RWPE2 (cell line): ENCODE data around the gene CEP112.

Source experiments
- ATAC-seq: fragments of 200-7000 bp; cut with Tn5 transposase; 3 replicates; pipeline ENCODE4 v1.9.1; 2021; ENCODE audit warnings: low read depth
- DNase-seq: peaks from one replicate; pipeline ENCODE4 v3.0.0-alpha.2; 2020; ENCODE audit warnings: low spot score
- H3K27ac ChIP-seq: fragments of 450-650 bp; 2 replicates; pipeline ENCODE4 v1.5.1; 2017; ENCODE audit warnings: mild to moderate bottlenecking; ENCODE audit not compliant: poor library complexity, severe bottlenecking
- H3K27me3 ChIP-seq: fragments of 250-450 bp; sonication (Bioruptor Pico); 2 replicates; pipeline ENCODE4 v1.5.1; 2021; ENCODE audit warnings: mild to moderate bottlenecking, moderate library complexity; ENCODE audit not compliant: insufficient read depth, poor library complexity, severe bottlenecking
- H3K36me3 ChIP-seq: fragments of 250-450 bp; sonication (Bioruptor Pico); 2 replicates; pipeline ENCODE4 v1.5.1; 2020; ENCODE audit warnings: low read depth, mild to moderate bottlenecking, moderate library complexity
- H3K4me1 ChIP-seq: fragments of 250-450 bp; sonication (Bioruptor Pico); 2 replicates; pipeline ENCODE4 v1.5.1; 2021; ENCODE audit warnings: mild to moderate bottlenecking, moderate library complexity; ENCODE audit not compliant: insufficient read depth, poor library complexity, severe bottlenecking
- H3K4me3 ChIP-seq: fragments of 250-450 bp; sonication (Bioruptor Pico); 2 replicates; pipeline ENCODE4 v1.5.1; 2021; ENCODE audit warnings: mild to moderate bottlenecking, moderate library complexity; ENCODE audit not compliant: severe bottlenecking
- H3K9me3 ChIP-seq: fragments of 250-450 bp; sonication (Bioruptor Pico); 2 replicates; pipeline ENCODE4 v1.5.1; 2021; ENCODE audit warnings: mild to moderate bottlenecking, moderate library complexity; ENCODE audit not compliant: severe bottlenecking
- TF ChIP-seq, protein P1 (sequence below): fragments of 450-650 bp; IDR thresholded peaks from one replicate; pipeline ENCODE4 v1.5.1; 2017; ENCODE audit warnings: mild to moderate bottlenecking, moderate library complexity; ENCODE audit not compliant: poor library complexity, severe bottlenecking

The CEP112 gene

DNA sequence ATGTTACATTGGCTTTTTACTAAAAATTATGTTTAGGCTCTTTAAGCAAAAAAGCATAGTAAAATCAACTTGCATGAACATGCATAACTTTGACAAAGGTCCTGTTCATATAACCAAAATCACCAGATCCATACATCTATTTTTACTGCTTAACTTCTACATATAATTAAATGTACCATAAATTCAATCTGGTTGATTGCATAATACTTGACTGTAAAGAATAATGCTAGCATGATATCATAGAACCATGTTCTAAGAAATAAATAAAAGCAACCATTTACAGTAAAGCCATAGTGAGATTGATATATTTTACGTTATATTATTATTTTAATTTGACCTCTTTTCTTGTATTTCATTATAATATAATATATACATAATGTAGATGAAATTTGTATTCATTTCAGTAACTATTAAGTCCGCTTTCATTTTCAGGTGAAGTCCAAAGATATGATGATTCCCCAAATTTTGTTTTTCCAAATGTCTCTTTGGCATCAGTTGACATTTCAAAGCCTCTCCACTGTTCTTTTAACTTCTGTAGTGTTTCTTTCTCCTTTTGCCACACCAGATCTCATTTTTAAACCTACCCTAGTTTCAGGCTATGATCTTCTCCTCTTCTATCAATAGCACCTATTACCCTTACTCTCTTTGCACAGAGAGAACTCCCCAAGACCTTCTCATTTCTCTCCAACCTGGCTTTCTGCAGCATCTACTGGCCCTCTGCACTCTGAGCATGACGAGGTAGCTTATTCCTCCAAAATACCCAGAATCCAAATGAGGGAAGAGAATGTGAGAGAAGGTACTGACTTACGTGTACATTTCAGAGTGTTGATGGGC lies 35.5 kb upstream of the CEP112 start:
- TF ChIP-seq, protein P1, sequence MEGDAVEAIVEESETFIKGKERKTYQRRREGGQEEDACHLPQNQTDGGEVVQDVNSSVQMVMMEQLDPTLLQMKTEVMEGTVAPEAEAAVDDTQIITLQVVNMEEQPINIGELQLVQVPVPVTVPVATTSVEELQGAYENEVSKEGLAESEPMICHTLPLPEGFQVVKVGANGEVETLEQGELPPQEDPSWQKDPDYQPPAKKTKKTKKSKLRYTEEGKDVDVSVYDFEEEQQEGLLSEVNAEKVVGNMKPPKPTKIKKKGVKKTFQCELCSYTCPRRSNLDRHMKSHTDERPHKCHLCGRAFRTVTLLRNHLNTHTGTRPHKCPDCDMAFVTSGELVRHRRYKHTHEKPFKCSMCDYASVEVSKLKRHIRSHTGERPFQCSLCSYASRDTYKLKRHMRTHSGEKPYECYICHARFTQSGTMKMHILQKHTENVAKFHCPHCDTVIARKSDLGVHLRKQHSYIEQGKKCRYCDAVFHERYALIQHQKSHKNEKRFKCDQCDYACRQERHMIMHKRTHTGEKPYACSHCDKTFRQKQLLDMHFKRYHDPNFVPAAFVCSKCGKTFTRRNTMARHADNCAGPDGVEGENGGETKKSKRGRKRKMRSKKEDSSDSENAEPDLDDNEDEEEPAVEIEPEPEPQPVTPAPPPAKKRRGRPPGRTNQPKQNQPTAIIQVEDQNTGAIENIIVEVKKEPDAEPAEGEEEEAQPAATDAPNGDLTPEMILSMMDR, result no peak
- Histone ChIP-seq H3K27ac (no peak overlapping the region), H3K36me3 (no peaks in the 10 kb centered on the region), H3K4me3 (no peak overlapping the region), H3K27me3 (no peaks in the 10 kb centered on the region), H3K9me3 (no peaks in the 10 kb centered on the region), H3K4me1 (no peaks in the 10 kb centered on the region)
- no peak for DNase-seq
- ATAC-seq, result no peak

DNA sequence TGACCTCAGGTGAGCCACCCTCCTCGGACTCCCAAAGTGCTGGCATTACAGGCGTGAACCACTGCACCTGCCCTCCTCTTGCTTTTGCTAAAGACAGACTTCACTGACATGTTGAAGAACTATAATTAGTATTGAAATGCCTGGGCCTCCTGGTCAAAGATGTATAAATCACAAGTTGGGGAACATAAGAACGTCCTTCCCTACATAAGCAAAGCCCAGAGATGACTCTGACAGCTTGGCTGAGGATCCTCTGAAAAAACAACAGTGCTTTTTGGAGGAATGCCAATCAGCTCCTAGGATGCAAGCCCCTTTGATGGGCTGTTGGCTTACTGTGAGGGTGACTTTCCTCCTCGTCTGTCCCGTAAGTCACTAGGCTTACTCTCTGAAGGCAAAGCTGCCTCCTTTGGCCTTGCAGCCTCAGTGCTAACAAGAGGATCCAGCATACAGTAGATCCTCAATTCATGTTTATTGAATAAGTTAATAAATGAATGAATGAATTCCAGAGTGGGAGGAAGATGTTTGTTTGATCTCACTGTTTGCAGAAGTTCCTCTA lies 30.9 kb upstream of the CEP112 start:
- H3K36me3 ChIP-seq, result no peaks in the 10 kb centered on the region
- H3K4me1 ChIP-seq, result no peaks in the 10 kb centered on the region
- H3K27me3 ChIP-seq, result no peaks in the 10 kb centered on the region
- H3K4me3 ChIP-seq, result no peak overlapping the region
- no peaks in the 10 kb centered on the region for H3K9me3 ChIP-seq
- H3K27ac ChIP-seq, result no peak overlapping the region
- ATAC-seq (no peak), DNase-seq (no peak)
- TF ChIP-seq, protein P1, result no peak

DNA sequence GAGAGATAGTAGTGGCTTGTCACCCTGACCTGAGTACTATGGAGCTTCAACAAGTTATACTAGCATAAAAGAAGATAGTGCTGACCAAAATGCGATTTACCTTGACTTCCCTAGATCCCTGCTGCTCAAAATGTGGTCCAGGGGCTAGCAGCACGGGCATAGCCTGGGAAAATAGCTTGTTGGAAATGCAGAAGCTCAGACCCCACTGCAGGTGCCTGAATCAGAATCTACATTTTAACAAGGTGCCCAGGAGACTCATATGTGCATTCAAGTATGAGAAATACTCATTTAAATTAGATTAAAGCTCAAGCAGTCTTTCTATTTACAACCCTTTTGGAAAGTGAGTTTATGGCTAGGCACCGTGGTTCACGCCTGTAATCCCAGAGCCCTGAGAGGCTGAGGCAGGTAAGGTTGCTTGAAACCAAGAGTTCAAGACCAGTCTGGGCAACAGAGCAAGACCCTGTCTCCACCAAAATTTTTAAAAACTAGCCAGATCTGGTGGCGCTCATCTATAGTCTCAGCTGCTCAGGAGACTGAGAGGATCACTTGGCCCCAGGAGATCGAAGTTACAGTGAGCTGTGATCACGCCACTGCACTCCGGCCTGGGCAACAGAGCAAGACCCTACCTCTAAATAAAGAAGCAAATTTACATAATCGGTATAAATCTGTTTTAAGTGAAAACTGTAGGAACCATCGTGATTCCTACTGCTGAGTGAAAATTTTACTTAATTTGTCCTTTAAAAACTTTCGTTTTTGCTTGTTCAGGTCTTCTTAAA lies 30.0 kb upstream of the CEP112 start:
- no peak for DNase-seq
- H3K9me3 ChIP-seq, result no peaks in the 10 kb centered on the region
- H3K4me3 ChIP-seq, result no peak overlapping the region
- H3K27me3 ChIP-seq, result no peaks in the 10 kb centered on the region
- H3K4me1 ChIP-seq, result no peaks in the 10 kb centered on the region
- H3K36me3 ChIP-seq, result no peaks in the 10 kb centered on the region
- TF ChIP-seq, protein P1, result no peak
- no peak for ATAC-seq
- no peak overlapping the region for H3K27ac ChIP-seq

DNA sequence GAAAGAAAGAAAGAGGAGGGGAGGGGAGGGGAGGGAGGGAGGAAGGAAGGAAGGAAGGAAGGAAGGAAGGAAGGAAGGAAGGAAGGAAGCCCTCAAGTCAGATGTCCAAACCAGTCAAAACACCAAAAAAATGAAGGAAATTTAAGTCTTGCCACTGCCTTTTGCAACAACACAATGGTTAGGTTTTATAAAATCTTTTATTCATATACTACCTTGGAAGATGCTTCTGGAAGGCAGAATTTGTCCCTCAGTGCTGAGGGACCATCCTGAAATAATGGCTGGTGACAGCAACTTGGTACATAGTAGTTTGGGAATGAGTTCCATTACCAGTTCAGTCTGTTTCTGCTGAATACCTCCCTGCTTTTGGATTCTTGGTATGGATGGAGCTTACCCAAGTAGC lies 29.4 kb upstream of the CEP112 start:
- Histone ChIP-seq H3K27me3 (no peaks in the 10 kb centered on the region), H3K4me3 (no peak overlapping the region), H3K36me3 (no peaks in the 10 kb centered on the region), H3K27ac (no peak overlapping the region), H3K9me3 (no peaks in the 10 kb centered on the region), H3K4me1 (no peaks in the 10 kb centered on the region)
- ATAC-seq, result no peak
- no peak for DNase-seq
- TF ChIP-seq, protein P1, result no peak
